Esophagus (tissue), 2 donors: ENCODE results near the gene OR6V1. TPM values are rescaled to one million over a fixed set of nuclear protein-coding genes. Genes with fewer than 3 reads are reported as not detected.

ENCODE experiments used
- H3K27ac ChIP-seq, 2 donors: one replicate each; pipeline ENCODE4 v1.5.1; 2013; ENCODE audit warnings: low read depth in 2 of 2, mild to moderate bottlenecking in 2 of 2, inconsistent platforms in 1 of 2, low read length in 1 of 2, moderate library complexity in 1 of 2
- H3K27me3 ChIP-seq, 2 donors: one replicate each; pipeline ENCODE4 v1.6.1; 2013; ENCODE audit warnings: low read length in 2 of 2, control low read depth in 1 of 2, mild to moderate bottlenecking in 1 of 2; ENCODE audit not compliant: insufficient read depth in 2 of 2, control insufficient read depth in 1 of 2
- H3K36me3 ChIP-seq, 2 donors: one replicate each; pipeline ENCODE4 v1.6.1; 2013; ENCODE audit warnings: low read length in 1 of 2; ENCODE audit not compliant: control insufficient read depth in 2 of 2, insufficient read depth in 2 of 2
- H3K4me1 ChIP-seq, 2 donors: one replicate each; pipeline ENCODE4 v1.6.1; 2013; ENCODE audit warnings: low read length in 1 of 2; ENCODE audit not compliant: control insufficient read depth in 2 of 2, insufficient read depth in 2 of 2
- H3K4me3 ChIP-seq, 2 donors: one replicate each; pipeline ENCODE4 v1.5.1; 2013; ENCODE audit warnings: low read length in 2 of 2, mild to moderate bottlenecking in 2 of 2, low read depth in 1 of 2, moderate library complexity in 1 of 2
- H3K9me3 ChIP-seq, 2 donors: one replicate each; pipeline ENCODE4 v1.6.1; 2013; ENCODE audit warnings: mild to moderate bottlenecking in 2 of 2, low read depth in 1 of 2, low read length in 1 of 2, moderate library complexity in 1 of 2; ENCODE audit not compliant: control insufficient read depth in 2 of 2, insufficient read depth in 1 of 2
- WGBS, 2 donors: extraction: QIAGEN DNeasy Blood & Tissue Kit; methylation state at CpG; one replicate each; pipeline ENCODE4 v1.1.7; 2013; 5-methylcytosine and 5-hydroxymethylcytosine counted together
- polyA plus RNA-seq, 2 donors: library from polyadenylated mRNA; stranded (reverse); fragments of 200-250 nt; gene quantifications; one replicate each; pipeline ENCODE4 v1.2.3, GENCODE V29; 2013
- donor health status: healthy with polysubstance abuse.
- donor health status: Bipolar disorder and iron deficiency.

OR6V1 gene
- polyA plus RNA-seq, 2 donors: not detected

GRCh38 chr7:143041346-143041745, 10.8 kb upstream of the OR6V1 start:
- H3K27me3 ChIP-seq: no peaks in the 10 kb centered on the region
- no peaks in the 10 kb centered on the region for H3K4me1 ChIP-seq
- no peak overlapping the region for H3K4me3 ChIP-seq
- H3K36me3 ChIP-seq: no peaks in the 10 kb centered on the region
- no peak overlapping the region for H3K27ac ChIP-seq
- WGBS, 2 donors: 92 to 96% methylated on average over 6 of the region's 6 CpGs
- no peaks in the 10 kb centered on the region for H3K9me3 ChIP-seq

GRCh38 chr7:143042159-143042789, 9.9 kb upstream of the OR6V1 start:
- no peak overlapping the region for H3K27ac ChIP-seq
- no peaks in the 10 kb centered on the region for H3K27me3 ChIP-seq
- WGBS, 2 donors: 71 to 75% methylated on average over 3 of the region's 3 CpGs
- no peaks in the 10 kb centered on the region for H3K4me1 ChIP-seq
- H3K36me3 ChIP-seq: no peaks in the 10 kb centered on the region
- no peaks in the 10 kb centered on the region for H3K9me3 ChIP-seq
- no peak overlapping the region for H3K4me3 ChIP-seq

- 50 to 57% methylated on average over 6 of the region's 6 CpGs for WGBS, 2 donors
- Histone ChIP-seq H3K4me3 (no peak overlapping the region), H3K27me3 (no peaks in the 10 kb centered on the region), H3K9me3 (no peaks in the 10 kb centered on the region), H3K4me1 (no peaks in the 10 kb centered on the region), H3K36me3 (no peaks in the 10 kb centered on the region), H3K27ac (no peak overlapping the region)
These were observed 9.3 kb upstream of the OR6V1 start for GRCh38 chr7:143042790-143043271.

GRCh38 chr7:143043391-143043790, 8.8 kb upstream of the OR6V1 start:
- Histone ChIP-seq H3K27ac (no peak overlapping the region), H3K4me1 (no peaks in the 10 kb centered on the region), H3K27me3 (no peaks in the 10 kb centered on the region), H3K4me3 (no peak overlapping the region), H3K36me3 (no peaks in the 10 kb centered on the region), H3K9me3 (no peaks in the 10 kb centered on the region)
- 33 to 36% methylated on average over 2 of the region's 2 CpGs for WGBS, 2 donors

GRCh38 chr7:143046426-143046851, 5.7 kb upstream of the OR6V1 start:
- no peaks in the 10 kb centered on the region for H3K4me1 ChIP-seq
- no peak overlapping the region for H3K4me3 ChIP-seq
- no peaks in the 10 kb centered on the region for H3K27me3 ChIP-seq
- 48 to 53% methylated on average over 3 of the region's 3 CpGs for WGBS, 2 donors
- H3K9me3 ChIP-seq: no peaks in the 10 kb centered on the region
- no peak overlapping the region for H3K27ac ChIP-seq
- H3K36me3 ChIP-seq: no peaks in the 10 kb centered on the region

- Histone ChIP-seq H3K27me3 (no peaks in the 10 kb centered on the region), H3K27ac (no peak overlapping the region), H3K4me1 (no peaks in the 10 kb centered on the region), H3K4me3 (no peak overlapping the region), H3K9me3 (no peaks in the 10 kb centered on the region), H3K36me3 (no peaks in the 10 kb centered on the region)
- WGBS, 2 donors: 65 to 73% methylated on average over 2 of the region's 2 CpGs
These were observed 4.8 kb upstream of the OR6V1 start for GRCh38 chr7:143047326-143047725.

GRCh38 chr7:143048827-143049226, 3.3 kb upstream of the OR6V1 start:
- H3K9me3 ChIP-seq: no peaks in the 10 kb centered on the region
- H3K27ac ChIP-seq: no peak overlapping the region
- H3K4me1 ChIP-seq: no peaks in the 10 kb centered on the region
- H3K36me3 ChIP-seq: no peaks in the 10 kb centered on the region
- no peaks in the 10 kb centered on the region for H3K27me3 ChIP-seq
- H3K4me3 ChIP-seq: no peak overlapping the region

GRCh38 chr7:143049362-143049761, 2.8 kb upstream of the OR6V1 start:
- Histone ChIP-seq H3K27me3 (no peaks in the 10 kb centered on the region), H3K9me3 (no peaks in the 10 kb centered on the region), H3K27ac (no peak overlapping the region), H3K4me3 (no peak overlapping the region), H3K36me3 (no peaks in the 10 kb centered on the region), H3K4me1 (no peaks in the 10 kb centered on the region)
- 32 to 45% methylated on average over 4 of the region's 4 CpGs for WGBS, 2 donors

- H3K4me1 ChIP-seq: no peaks in the 10 kb centered on the region
- no peaks in the 10 kb centered on the region for H3K9me3 ChIP-seq
- H3K27me3 ChIP-seq: no peaks in the 10 kb centered on the region
- no peaks in the 10 kb centered on the region for H3K36me3 ChIP-seq
- H3K27ac ChIP-seq: no peak overlapping the region
- no peak overlapping the region for H3K4me3 ChIP-seq
- WGBS, 2 donors: 52 to 56% methylated on average over 9 of the region's 9 CpGs
These were observed 1.2 kb upstream of the OR6V1 start for GRCh38 chr7:143050931-143051330.

GRCh38 chr7:143054621-143055020, 2.5 kb downstream of the OR6V1 start:
- no peaks in the 10 kb centered on the region for H3K27me3 ChIP-seq
- no peak overlapping the region for H3K27ac ChIP-seq
- WGBS, 2 donors: 50 to 55% methylated on average over 3 of the region's 3 CpGs
- no peaks in the 10 kb centered on the region for H3K9me3 ChIP-seq
- H3K36me3 ChIP-seq: no peaks in the 10 kb centered on the region
- H3K4me1 ChIP-seq: no peaks in the 10 kb centered on the region
- no peak overlapping the region for H3K4me3 ChIP-seq
